ENCODE results near the gene NKX2-2.
"Not testable (repeated sequence)": the region's sequence is repeated elsewhere in the genome, so short reads cannot be mapped to it uniquely, and the experiment has no call there.

The NKX2-2 gene

GRCh38 chr20:21490105-21490504 is 23.8 kb downstream of the NKX2-2 start:
- DNase-seq, result no peak
- no peak for TF ChIP-seq POLR2A (IDR thresholded peaks at IDR 0.05; ENCODE audit: low read length)
- TF ChIP-seq GATA1 (IDR thresholded peaks at IDR 0.05; ENCODE audit: low read depth, low read length), result no peak

GRCh38 chr20:21480144-21480543 is 33.7 kb downstream of the NKX2-2 start:
- DNase-seq, result not testable (repeated sequence)

GRCh38 chr20:21465799-21466198 is 48.1 kb downstream of the NKX2-2 start:
- no peak for DNase-seq
- TF ChIP-seq GATA1 (IDR thresholded peaks at IDR 0.05; ENCODE audit: low read depth, low read length), result no peak
- no peak for TF ChIP-seq POLR2A (IDR thresholded peaks at IDR 0.05; ENCODE audit: low read length)

- no peak for TF ChIP-seq GATA1 (IDR thresholded peaks at IDR 0.05; ENCODE audit: low read depth, low read length)
- TF ChIP-seq POLR2A (IDR thresholded peaks at IDR 0.05; ENCODE audit: low read length), result no peak
- DNase-seq, result no peak
These were observed 48.9 kb downstream of the NKX2-2 start for GRCh38 chr20:21464916-21465315.
